Measurements from ENCODE around the gene EMX1. TPM values are rescaled to one million over a fixed set of nuclear protein-coding genes. Genes with fewer than 3 reads are reported as not detected.

The EMX1 gene
- total and polyA plus RNA-seq, 4 donors, result 0.28 to 0.43 (median 0.39) TPM; not detected in 1

DNA sequence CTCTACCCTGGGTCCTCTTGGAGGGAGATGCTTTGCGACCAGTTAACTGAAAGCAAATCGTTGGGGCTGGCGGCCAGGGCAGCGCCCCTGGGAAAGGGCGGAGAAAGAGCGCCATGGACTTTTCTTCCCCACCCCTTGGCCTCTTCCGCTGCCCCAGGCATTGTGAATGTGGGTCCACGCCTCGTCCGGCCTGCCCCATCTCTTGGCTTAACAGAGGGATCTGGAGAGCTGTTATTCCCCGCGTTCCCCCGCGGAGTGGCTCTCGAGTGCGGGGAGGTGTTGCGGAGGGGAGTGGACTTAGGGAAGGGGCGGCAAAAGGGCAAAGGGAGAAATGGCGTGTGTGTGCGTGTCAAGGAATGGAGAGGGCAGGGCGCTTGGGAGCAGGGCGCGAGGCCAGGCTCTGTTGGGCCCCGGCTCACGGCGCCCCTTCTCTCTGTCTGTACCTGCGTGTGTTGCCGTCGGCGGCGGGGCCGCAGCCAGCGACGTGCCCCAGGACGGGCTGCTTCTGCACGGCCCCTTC lies 6.6 kb downstream of the EMX1 start:
- 2% methylated on average over 35 of the region's 36 CpGs for WGBS (ENCODE audit: insufficient coverage)
- Histone ChIP-seq H3K4me3 (ENCODE audit: low read depth, low read length) (no peak overlapping the region), H3K4me1 (ENCODE audit: control insufficient read depth, insufficient read depth, low read length) (peaks cover 37% of the 10 kb centered on the region), H3K27me3 (ENCODE audit: control insufficient read depth, insufficient read depth, low read length) (peaks cover 99% of the 10 kb centered on the region), H3K36me3 (ENCODE audit: control insufficient read depth, insufficient read depth, low read length) (no peaks in the 10 kb centered on the region), H3K27ac (ENCODE audit: low read depth, low read length) (no peak overlapping the region), H3K9me3 (ENCODE audit: control insufficient read depth, insufficient read depth, low read length) (no peaks in the 10 kb centered on the region)
- peak in 1 of 6 donors; percentile 15 for DNase-seq (ENCODE audit: low read depth in 4 of 6, low spot score in 6 of 6)

DNA sequence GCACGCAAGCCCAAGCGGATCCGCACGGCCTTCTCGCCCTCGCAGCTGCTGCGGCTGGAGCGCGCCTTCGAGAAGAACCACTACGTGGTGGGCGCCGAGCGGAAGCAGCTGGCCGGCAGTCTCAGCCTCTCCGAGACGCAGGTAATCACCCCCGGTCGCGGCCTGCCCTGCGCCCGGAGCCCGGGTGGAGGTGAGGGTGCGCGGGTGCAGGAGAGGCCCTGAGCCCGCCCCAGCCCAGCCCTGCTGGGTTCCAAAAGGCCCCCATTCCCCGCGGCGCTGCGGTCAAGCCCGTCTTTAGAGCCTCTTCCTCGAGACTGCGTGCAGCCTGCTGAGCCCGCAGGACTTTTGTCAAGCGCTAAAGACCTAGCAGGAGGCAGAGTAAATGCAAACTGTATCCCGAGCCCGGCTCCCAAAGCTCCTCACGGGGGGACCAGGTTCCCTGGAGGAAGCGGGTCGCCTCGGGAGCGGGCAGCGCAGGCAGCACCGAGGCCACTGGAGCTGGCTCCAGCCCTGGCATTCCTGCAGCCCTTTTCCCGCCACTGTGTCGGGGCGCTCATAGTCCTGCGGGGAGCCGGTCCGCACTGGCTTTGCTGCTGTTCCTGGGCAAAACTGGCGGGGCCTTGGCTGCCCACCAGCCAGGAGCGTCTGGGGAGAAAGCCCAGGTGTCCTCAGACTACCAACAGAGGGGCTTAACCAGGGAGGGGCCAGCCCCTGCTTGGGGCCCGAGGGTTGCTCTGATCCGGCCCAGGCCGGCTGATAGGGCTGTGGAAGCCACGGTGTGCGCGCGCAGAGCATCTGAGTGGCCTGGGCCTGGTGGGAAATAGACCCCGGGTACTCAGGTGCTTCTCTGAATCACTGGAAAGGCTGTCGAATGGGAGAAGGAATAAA lies 7.3 kb downstream of the EMX1 start:
- peaks cover 36% of the 10 kb centered on the region for H3K4me1 ChIP-seq (ENCODE audit: control insufficient read depth, insufficient read depth, low read length)
- H3K9me3 ChIP-seq (ENCODE audit: control insufficient read depth, insufficient read depth, low read length), result no peaks in the 10 kb centered on the region
- H3K4me3 ChIP-seq (ENCODE audit: low read depth, low read length), result no peak overlapping the region
- DNase-seq (ENCODE audit: low read depth in 4 of 6, low spot score in 6 of 6), result peak in 2 of 6 donors; percentile 14 to 51
- no peaks in the 10 kb centered on the region for H3K36me3 ChIP-seq (ENCODE audit: control insufficient read depth, insufficient read depth, low read length)
- peaks cover 99% of the 10 kb centered on the region for H3K27me3 ChIP-seq (ENCODE audit: control insufficient read depth, insufficient read depth, low read length)
- WGBS (ENCODE audit: insufficient coverage), result under 1% methylated on average over 61 of the region's 61 CpGs
- H3K27ac ChIP-seq (ENCODE audit: low read depth, low read length), result no peak overlapping the region

DNA sequence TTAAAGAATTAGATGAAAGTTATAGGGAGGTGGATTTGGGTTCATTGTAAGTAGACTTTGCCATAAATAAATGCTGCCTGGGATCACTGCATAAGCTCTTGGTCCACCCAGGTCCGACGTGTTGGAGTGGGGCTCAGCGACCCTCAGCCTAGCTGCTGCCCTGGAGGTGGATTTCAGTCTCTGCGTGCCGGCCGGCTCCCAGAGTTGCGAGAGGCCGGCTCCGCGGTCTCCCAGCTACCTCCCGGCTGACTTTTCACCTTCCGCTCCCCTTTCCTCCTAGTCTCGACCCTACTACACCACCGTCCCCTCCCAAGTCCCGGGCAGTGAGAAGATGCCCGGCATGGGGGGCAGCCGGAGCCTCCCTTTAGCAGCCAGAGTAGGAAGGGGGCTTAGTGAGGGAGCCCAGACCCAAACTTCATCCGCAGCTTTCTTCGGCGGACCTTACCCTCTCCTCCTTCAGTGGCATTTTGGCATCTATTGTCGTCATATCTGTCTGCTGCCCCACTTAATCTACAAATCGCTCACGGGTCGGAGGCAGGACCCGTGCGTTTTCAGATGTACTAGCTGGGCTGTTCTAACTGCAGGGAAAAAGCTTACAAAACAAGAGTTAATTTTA lies 8.1 kb downstream of the EMX1 start:
- DNase-seq (ENCODE audit: low read depth in 4 of 6, low spot score in 6 of 6), result peak in 1 of 6 donors; percentile 20
- 6% methylated on average over 10 of the region's 26 CpGs for WGBS (ENCODE audit: insufficient coverage)
- Histone ChIP-seq H3K27ac (ENCODE audit: low read depth, low read length) (no peak overlapping the region), H3K9me3 (ENCODE audit: control insufficient read depth, insufficient read depth, low read length) (no peaks in the 10 kb centered on the region), H3K4me3 (ENCODE audit: low read depth, low read length) (no peak overlapping the region), H3K4me1 (ENCODE audit: control insufficient read depth, insufficient read depth, low read length) (peaks cover 28% of the 10 kb centered on the region), H3K36me3 (ENCODE audit: control insufficient read depth, insufficient read depth, low read length) (no peaks in the 10 kb centered on the region), H3K27me3 (ENCODE audit: control insufficient read depth, insufficient read depth, low read length) (peaks cover 96% of the 10 kb centered on the region)

DNA sequence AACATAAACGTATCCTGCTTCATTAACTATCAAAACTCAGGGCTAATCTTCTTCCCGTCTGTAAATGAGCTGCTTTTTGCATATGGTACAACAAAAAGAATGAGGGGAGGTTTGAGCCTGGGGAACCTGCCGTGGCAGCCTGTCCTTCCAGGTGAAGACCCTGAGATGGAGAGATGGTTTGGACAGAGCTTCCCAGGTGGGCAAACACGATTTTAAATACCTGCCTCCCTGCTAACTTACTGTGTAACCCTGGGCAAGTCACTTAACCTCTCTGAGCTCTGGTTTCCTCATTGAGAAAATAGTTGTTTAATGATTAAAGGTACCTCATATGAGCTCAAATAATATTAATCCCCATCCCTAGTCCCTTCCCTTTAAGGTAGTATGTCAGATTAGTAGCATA lies 9.0 kb downstream of the EMX1 start:
- H3K27ac ChIP-seq (ENCODE audit: low read depth, low read length), result no peak overlapping the region
- WGBS (ENCODE audit: insufficient coverage), result no CpG with 5 or more reads among the region's 4 CpGs
- H3K4me3 ChIP-seq (ENCODE audit: low read depth, low read length), result no peak overlapping the region
- peaks cover 92% of the 10 kb centered on the region for H3K27me3 ChIP-seq (ENCODE audit: control insufficient read depth, insufficient read depth, low read length)
- DNase-seq (ENCODE audit: low read depth in 4 of 6, low spot score in 6 of 6), result no peak
- no peaks in the 10 kb centered on the region for H3K9me3 ChIP-seq (ENCODE audit: control insufficient read depth, insufficient read depth, low read length)
- no peaks in the 10 kb centered on the region for H3K36me3 ChIP-seq (ENCODE audit: control insufficient read depth, insufficient read depth, low read length)
- H3K4me1 ChIP-seq (ENCODE audit: control insufficient read depth, insufficient read depth, low read length), result peaks cover 21% of the 10 kb centered on the region

DNA sequence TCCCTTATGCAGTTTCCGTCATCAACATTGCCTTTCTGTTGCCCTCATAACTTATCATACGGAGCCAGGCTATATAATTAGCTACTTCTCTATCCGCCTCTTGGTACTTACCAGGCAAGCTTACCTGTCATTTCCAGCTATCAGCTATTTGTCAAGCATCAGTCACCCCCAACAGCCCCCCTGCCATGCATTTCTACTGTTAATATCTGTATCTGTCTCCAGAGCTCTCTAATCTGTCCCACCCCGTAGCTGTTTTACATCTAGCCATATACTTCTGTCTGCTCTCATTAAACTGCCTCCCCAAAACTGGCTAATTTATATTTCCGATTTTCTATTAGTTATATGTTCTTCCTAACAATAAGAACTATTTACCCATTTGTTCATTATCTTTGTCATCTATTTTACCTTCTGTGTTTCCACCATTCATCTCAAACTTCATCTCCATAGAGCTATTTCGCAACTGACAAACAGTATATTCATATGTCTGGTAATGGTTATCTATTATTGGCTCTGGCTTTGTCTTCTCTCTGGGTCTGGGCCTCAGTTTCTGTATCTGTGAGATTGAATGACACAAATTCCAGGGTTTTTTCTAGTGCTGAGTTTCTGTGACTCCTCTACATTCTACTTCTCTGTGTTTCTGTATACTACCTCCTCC lies 9.6 kb downstream of the EMX1 start:
- Histone ChIP-seq H3K27ac (ENCODE audit: low read depth, low read length) (no peak overlapping the region), H3K4me1 (ENCODE audit: control insufficient read depth, insufficient read depth, low read length) (peaks cover 24% of the 10 kb centered on the region), H3K9me3 (ENCODE audit: control insufficient read depth, insufficient read depth, low read length) (no peaks in the 10 kb centered on the region), H3K27me3 (ENCODE audit: control insufficient read depth, insufficient read depth, low read length) (peaks cover 86% of the 10 kb centered on the region), H3K4me3 (ENCODE audit: low read depth, low read length) (no peak overlapping the region), H3K36me3 (ENCODE audit: control insufficient read depth, insufficient read depth, low read length) (no peaks in the 10 kb centered on the region)
- no peak for DNase-seq (ENCODE audit: low read depth in 4 of 6, low spot score in 6 of 6)
- 50% methylated on average over 4 of the region's 6 CpGs for WGBS (ENCODE audit: insufficient coverage)

DNA sequence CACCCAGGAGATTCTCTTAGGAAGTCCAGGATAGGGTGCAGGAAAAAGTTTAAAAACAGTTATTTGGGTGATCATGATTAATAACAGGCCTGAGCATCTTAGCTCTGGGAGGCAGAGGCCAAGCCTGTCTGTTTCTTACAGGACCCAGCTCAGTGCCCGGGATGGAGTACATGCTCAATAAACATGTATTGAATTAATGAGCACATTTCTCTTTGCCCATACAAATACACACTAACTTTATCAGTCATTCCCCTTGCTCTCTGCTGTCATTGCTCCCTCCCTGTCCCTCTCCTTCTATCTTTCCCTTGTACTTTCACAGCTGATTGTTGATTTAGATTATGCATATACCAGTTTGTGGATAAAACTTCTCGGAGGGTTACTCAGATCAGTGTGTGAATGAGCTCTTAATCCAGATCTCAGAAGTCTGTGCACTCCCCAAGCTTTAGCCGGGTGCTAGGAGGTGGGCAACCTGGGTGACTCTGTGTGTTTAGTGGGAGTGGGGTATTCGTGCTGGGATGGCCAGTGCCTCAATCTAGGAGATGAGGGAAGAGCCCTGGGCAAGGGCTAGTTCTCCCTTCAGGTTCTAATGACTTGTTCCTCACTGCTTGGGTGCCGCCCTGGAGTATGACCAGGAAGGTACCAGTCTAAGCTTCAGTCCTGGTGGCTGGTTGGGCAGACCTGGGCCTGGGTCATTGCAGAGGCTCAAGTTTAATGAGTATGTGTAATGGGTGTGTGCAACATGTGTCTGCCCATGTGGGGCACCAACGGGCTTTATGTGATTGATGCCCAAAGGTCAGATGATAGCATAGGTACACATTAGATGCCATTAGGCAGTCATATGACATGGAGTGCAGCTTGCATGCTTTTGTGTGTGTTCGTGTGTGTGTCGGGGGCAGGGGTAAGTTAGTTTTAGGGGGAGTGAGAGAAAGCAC lies 10.6 kb downstream of the EMX1 start:
- H3K4me1 ChIP-seq (ENCODE audit: control insufficient read depth, insufficient read depth, low read length), result peaks cover 24% of the 10 kb centered on the region
- WGBS (ENCODE audit: insufficient coverage), result 81% methylated on average over 7 of the region's 8 CpGs
- peaks cover 77% of the 10 kb centered on the region for H3K27me3 ChIP-seq (ENCODE audit: control insufficient read depth, insufficient read depth, low read length)
- no peak overlapping the region for H3K4me3 ChIP-seq (ENCODE audit: low read depth, low read length)
- no peaks in the 10 kb centered on the region for H3K36me3 ChIP-seq (ENCODE audit: control insufficient read depth, insufficient read depth, low read length)
- H3K27ac ChIP-seq (ENCODE audit: low read depth, low read length), result no peak overlapping the region
- DNase-seq (ENCODE audit: low read depth in 4 of 6, low spot score in 6 of 6), result no peak
- H3K9me3 ChIP-seq (ENCODE audit: control insufficient read depth, insufficient read depth, low read length), result no peaks in the 10 kb centered on the region

DNA sequence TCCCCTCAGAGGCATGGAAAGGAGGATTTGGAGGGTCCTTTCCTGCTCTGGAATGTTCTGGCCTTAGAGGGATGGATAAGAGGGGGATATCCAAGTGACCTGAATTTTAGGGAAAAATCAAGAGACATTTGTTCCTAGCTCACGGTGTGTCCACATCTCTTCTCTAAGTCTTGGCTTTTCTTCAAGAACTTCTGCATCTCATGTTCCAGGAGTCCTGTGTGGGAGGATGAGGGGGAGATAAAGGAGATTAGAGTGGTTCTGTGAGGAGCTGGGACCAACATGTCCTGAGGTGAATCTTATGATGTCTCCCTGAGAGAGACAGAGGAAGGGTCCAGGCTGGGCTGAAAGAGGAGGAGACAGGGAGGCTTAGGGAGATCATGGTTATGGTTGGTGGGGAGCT lies 11.7 kb downstream of the EMX1 start:
- H3K9me3 ChIP-seq (ENCODE audit: control insufficient read depth, insufficient read depth, low read length), result no peaks in the 10 kb centered on the region
- H3K27ac ChIP-seq (ENCODE audit: low read depth, low read length), result no peak overlapping the region
- WGBS (ENCODE audit: insufficient coverage), result no CpG with 5 or more reads among the region's 1 CpG
- peaks cover 65% of the 10 kb centered on the region for H3K27me3 ChIP-seq (ENCODE audit: control insufficient read depth, insufficient read depth, low read length)
- no peak overlapping the region for H3K4me3 ChIP-seq (ENCODE audit: low read depth, low read length)
- H3K36me3 ChIP-seq (ENCODE audit: control insufficient read depth, insufficient read depth, low read length), result no peaks in the 10 kb centered on the region
- H3K4me1 ChIP-seq (ENCODE audit: control insufficient read depth, insufficient read depth, low read length), result peaks cover 18% of the 10 kb centered on the region
- no peak for DNase-seq (ENCODE audit: low read depth in 4 of 6, low spot score in 6 of 6)

DNA sequence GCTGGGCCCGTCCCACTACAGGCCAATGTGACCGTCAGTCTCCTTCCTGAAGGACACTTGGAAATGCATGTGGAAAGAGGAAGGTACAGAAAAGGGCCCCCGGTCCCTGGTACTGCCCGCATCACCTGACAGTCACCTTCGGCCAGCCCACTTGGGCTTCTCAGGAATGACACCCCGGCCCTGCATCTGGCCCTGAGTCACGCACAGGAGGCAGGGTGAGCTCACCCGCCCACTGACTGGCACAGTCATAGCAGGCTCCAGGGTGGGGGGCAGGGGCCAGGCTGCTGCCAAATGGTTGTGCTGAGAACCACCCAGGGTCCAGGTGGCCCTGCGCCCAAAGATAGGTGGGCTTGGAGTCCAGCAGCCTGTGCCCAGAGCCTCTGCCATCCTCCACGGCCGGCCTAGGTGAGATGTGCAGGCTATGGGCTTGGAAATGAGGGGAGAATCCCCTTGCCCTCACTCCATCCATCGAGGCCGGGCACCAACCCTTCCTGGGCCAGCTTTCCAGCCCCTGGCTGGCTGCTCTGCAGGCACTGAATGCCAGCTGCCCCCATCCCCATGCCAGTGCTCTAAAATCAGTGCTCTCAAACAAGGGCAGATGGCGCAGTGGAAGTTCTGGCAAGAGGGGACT lies 14.1 kb downstream of the EMX1 start:
- H3K36me3 ChIP-seq (ENCODE audit: control insufficient read depth, insufficient read depth, low read length), result peaks cover 2% of the 10 kb centered on the region
- H3K9me3 ChIP-seq (ENCODE audit: control insufficient read depth, insufficient read depth, low read length), result no peaks in the 10 kb centered on the region
- H3K4me3 ChIP-seq (ENCODE audit: low read depth, low read length), result no peak overlapping the region
- no peak overlapping the region for H3K27ac ChIP-seq (ENCODE audit: low read depth, low read length)
- H3K27me3 ChIP-seq (ENCODE audit: control insufficient read depth, insufficient read depth, low read length), result peaks cover 42% of the 10 kb centered on the region
- no peak for DNase-seq (ENCODE audit: low read depth in 4 of 6, low spot score in 6 of 6)
- H3K4me1 ChIP-seq (ENCODE audit: control insufficient read depth, insufficient read depth, low read length), result peaks cover 3% of the 10 kb centered on the region
- WGBS (ENCODE audit: insufficient coverage), result 91% methylated on average over 13 of the region's 14 CpGs

Data from spinal cord (tissue), 10 donors.